Measurements from ENCODE around the gene THOC1. TPM values are rescaled to one million over a fixed set of nuclear protein-coding genes. Genes with fewer than 3 reads are reported as not detected.

Gene THOC1
- total RNA-seq, 1 experiment from 2014 or later, result 57.4 TPM

DNA sequence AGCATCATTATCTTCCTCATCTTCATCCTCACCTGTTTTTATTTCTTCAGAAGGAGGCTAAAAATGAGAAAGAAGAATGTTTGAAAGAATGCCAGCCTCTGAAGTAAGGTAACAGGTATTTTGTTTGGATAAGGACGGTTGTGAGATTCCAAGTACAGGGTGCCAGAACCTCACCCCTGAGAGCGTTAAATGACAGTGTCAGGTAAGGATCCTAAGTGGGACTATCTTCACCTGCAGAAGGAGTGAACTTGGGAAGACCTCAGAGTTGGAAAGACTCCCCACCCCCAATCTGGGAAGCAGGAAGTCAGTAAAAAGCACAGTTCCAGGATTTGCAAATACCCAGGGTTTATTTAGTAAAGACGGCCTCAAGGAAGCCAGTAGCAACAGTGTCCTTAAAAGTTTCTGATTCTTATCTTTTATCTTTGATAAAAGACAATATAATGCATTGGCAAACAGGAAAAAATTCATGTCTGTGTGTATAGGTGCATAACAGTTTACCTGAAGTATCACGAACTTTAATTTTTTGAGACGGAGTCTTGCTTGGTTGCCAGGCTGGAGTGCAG lies 52.3 kb downstream of the THOC1 start:
- DNase-seq (ENCODE audit: low spot score), result no peak

- DNase-seq (ENCODE audit: low spot score), result no peak
Observed at GRCh38 chr18:213966-214365, 53.9 kb downstream of the THOC1 start.

- DNase-seq (ENCODE audit: low spot score), result no peak
Observed at GRCh38 chr18:213505-213904, 54.3 kb downstream of the THOC1 start.

GRCh38 chr18:212780-213179 lies 55.1 kb downstream of the THOC1 start:
- no peak for DNase-seq (ENCODE audit: low spot score)

DNA sequence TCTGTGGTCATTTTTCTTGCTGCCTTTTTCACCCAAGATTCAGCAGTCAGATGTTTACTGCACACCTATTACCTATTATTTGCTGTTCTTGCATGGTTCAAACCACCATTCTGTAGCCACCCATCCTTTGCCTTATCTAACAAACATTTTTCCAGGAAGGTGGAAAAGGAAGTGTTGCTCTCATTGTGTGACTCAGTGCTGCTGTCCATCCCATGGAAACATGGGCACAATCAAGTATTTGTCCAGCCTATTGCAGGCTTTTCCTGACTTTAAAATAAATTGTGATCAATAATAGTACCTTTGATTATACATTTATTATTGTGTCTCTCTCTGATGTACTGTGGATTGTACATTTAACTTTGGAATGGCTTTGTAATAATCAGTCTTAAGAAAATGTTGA lies 56.3 kb downstream of the THOC1 start:
- no peak for DNase-seq (ENCODE audit: low spot score)

GRCh38 chr18:210733-211132 lies 57.1 kb downstream of the THOC1 start:
- no peak for DNase-seq (ENCODE audit: low spot score)

GRCh38 chr18:210075-210474 lies 57.8 kb downstream of the THOC1 start:
- DNase-seq (ENCODE audit: low spot score), result no peak

DNA sequence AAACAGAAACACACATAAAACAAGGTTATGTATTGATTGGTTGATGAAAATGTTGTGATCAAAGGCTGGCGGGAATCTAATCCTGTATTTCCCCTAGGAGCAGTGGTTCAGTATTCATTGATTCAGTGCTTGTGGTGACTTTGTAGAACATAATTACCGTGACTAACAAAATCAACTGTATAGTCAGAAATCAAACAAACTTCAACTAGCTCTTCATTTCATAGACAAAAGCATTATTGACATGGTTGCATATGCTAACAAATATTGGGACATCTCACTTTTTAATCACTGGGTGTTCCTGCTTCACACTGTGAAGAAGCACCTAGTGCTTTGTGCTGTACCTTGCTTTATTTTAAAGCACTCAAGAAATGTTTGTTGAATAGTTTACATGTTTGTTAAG lies 68.1 kb downstream of the THOC1 start:
- DNase-seq (ENCODE audit: low spot score), result no peak

- DNase-seq (ENCODE audit: low spot score), result no peak
Observed at GRCh38 chr18:199214-199613, 68.6 kb downstream of the THOC1 start.

DNA sequence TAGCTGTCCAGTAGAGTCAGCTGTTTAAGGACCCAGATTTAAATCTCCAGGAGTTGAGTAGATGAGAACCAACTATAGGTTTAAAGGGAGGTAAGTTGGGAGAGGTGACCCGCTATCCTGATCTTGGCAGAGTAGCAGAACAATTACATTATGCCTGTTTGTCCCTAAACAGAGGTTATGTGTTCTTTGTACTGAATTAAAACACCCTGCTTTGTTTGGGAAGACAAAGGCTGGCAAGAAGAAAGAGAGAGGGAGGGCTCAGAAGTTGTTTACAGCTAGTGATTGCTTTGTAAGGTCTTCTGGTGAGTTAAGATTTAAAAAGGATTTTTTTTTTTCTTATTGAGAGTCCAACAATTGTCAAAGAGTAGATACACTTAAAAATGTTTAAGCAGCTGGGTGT lies 72.2 kb downstream of the THOC1 start:
- no peak for DNase-seq (ENCODE audit: low spot score)

DNA sequence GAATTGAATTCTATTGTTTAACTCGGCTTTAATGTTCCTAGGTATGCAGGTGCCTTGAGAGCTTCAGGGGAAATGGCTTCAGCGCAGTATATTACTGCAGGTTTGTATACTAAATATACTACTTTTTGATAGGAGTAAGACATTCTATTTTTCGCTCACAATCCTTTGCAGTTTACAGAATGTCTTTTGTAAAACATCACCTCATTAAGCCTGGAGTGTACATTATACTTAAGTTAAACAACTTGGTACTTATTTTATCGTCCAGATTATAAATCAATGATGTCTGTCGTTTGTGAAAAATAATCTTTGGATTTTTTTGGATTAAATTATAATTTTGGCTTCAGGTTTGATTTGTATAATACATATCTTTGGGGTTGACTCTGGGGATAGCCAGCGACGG lies 75.0 kb downstream of the THOC1 start:
- no peak for DNase-seq (ENCODE audit: low spot score)

GRCh38 chr18:191725-192124 lies 76.1 kb downstream of the THOC1 start:
- no peak for DNase-seq (ENCODE audit: low spot score)

DNA sequence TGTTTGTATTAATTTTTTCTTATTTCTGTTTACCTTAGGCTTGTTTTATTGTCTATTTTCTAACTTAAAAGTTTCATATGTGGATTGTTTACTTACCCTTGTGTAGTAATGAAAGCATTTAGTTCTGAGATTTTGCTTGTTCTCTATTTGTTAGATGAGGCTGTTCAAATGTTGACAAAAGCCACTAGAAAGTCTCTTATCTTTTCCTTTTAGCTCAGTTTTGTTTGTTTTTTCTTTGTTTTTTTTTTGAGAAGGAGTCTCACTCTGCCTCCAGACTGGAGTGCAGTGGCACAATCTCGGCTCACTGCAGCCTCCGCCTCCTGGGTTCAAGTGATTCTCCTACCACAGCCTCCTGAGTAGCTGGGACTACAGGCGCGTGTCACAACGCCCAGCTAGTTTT lies 78.6 kb downstream of the THOC1 start:
- no peak for DNase-seq (ENCODE audit: low spot score)

DNA sequence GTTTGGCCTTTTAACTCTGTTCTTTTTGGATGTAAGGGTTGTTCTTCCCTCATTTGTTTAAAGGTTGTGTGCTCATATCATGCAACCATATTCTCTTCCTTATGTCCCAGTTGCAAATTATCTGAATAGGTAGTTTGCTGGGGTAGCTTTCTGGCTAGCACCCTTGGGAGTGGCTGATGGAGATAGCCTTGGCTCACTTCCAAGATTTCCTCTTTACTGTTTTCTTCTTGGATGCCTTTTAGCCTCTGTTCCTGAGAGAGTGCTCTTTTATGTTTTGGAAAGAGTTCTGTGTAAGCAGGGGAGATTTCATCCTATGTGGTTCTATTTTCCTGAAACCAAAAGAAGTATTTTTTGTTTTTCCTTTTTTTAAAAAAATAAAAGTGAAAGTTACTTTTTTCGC lies 84.1 kb downstream of the THOC1 start:
- no peak for DNase-seq (ENCODE audit: low spot score)

- no peak for DNase-seq (ENCODE audit: low spot score)
Observed at GRCh38 chr18:181711-182110, 86.1 kb downstream of the THOC1 start.

DNA sequence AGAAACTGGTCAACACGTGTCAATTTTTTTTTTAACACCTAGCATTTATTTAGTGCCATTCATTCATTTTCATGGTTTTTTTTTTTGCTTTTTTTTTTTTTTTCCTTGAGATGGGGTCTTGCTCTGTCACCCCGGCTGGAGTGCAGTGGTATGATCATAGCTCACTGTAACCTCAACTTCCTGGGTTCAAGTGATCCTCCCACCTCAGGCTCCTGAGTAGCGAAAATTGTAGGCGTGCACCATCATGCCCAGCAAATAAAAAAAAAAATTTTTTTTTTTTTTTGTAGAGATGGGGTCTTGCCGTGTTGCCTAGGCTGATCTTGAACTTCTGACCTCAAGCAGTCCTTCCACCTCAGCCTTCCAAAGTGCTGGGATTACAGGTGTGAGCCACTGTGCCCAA lies 88.3 kb downstream of the THOC1 start:
- no peak for DNase-seq (ENCODE audit: low spot score)

DNA sequence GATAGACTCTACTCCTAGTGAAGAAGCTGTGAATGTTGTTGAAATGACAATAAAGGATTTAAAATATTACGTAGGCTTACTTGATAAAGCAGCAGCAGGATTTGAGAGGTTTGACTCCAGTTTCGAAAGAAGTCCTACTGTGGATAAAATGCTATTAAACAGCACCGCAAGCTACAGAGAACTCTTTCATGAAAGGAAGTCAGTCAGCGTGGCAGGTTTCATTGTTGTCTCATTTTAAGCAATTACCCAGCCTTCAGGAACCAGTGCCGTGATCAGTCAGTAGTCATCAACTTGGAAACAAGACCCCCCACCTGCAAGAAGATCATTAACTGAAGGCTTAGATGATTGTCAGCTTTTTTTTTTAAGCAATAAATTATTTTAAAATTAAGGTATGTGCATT lies 95.5 kb downstream of the THOC1 start:
- no peak for DNase-seq (ENCODE audit: low spot score)

Other genes with a start within 250 kb of the THOC1 start
- gene TUBB8B, start 218.4 kb downstream of the THOC1 start, total RNA-seq (2014; rRNA removed; shearing (Covaris generic)), result not detected in 2 replicates
- gene USP14, start 109.5 kb downstream of the THOC1 start, total RNA-seq (2014; rRNA removed; shearing (Covaris generic)), result 21.5 and 23.5 TPM in 2 replicates
- gene COLEC12, start 232.7 kb upstream of the THOC1 start, total RNA-seq (2014; rRNA removed; shearing (Covaris generic)), result 41.9 and 49.4 TPM in 2 replicates

Measured in H4 (cell line).